HCT116 (cell line): ENCODE results near the gene PM20D1. TPM values are rescaled to one million over a fixed set of nuclear protein-coding genes. Genes with fewer than 3 reads are reported as not detected.
"Not testable (repeated sequence)": the region's sequence is repeated elsewhere in the genome, so short reads cannot be mapped to it uniquely, and the experiment has no call there.

Source experiments
- ATAC-seq: fragments of 200-7000 bp; cut with Tn5 transposase; 2 replicates; pipeline ENCODE4 v1.9.1; 2020; ENCODE audit warnings: mild to moderate bottlenecking, moderate library complexity
- BruUV-seq: library from RNA; stranded (reverse); fragments of 400-500 nt; replicated peaks from 2 replicates; lab custom pipeline; 2021; lab: Mats Ljungman, UMichigan
- CTCF ChIA-PET: fragments of 300-600 bp; sonication (Branson Sonifier 250); formaldehyde crosslinking; loops from one replicate; lab custom pipeline; 2021; ENCODE audit warnings: antibody characterized with exemption; lab: Charles Lee
- POLR2A ChIA-PET: fragments of 300-600, 350-600 bp; sonication (Branson Sonifier 250); formaldehyde crosslinking; loops from one replicate; lab custom pipeline; 2021; ENCODE audit warnings: antibody characterized with exemption; lab: Charles Lee
- RAD21 ChIA-PET, 2 experiments: fragments of 300-600 bp; sonication (Branson Sonifier 250); formaldehyde crosslinking; loops; one replicate each; lab custom pipeline; 2023; ENCODE audit warnings: low total read pairs in 2 of 2; ENCODE audit not compliant: uncharacterized antibody in 2 of 2, unreplicated experiment in 2 of 2, low non-redundant PET in 1 of 2; lab: Charles Lee
- DNase-seq: peaks from one replicate; pipeline ENCODE4 v3.0.0-alpha.2; 2010; ENCODE audit warnings: low read depth, low spot score
- H2AFZ ChIP-seq: fragments of 200-600 bp; shearing (Covaris generic), sonication (generic); 2 replicates; pipeline ENCODE4 v1.6.1; 2017; ENCODE audit warnings: low read depth, mixed run types, mixed read lengths, antibody characterized with exemption, low read length; ENCODE audit not compliant: poor library complexity, severe bottlenecking
- H3K27ac ChIP-seq: 2 replicates; pipeline ENCODE4 v1.5.1; 2012; ENCODE audit warnings: low read depth, low read length
- H3K27me3 ChIP-seq: fragments of 200-600 bp; sonication (generic); 2 replicates; pipeline ENCODE4 v1.6.1; 2016; ENCODE audit warnings: mixed run types, low read length, mixed read lengths; ENCODE audit not compliant: insufficient read depth
- H3K36me3 ChIP-seq, 2 experiments: fragments of 200-500 bp in 1 of 2; fragments of 200-600 bp in 1 of 2; sonication (Bioruptor generic) in 1 of 2; sonication (generic) in 1 of 2; 2 replicates each; pipeline versions ENCODE4 v1.5.1 to v1.6.1; 2014 to 2016; ENCODE audit warnings: low read length in 2 of 2, inconsistent platforms in 1 of 2, mixed read lengths in 1 of 2, mixed run types in 1 of 2; ENCODE audit not compliant: insufficient read depth in 2 of 2, control insufficient read depth in 1 of 2
- H3K4me1 ChIP-seq, 2 experiments: fragments of 200-600 bp in 1 of 2; sonication (generic) in 1 of 2; 2 replicates each; pipeline versions ENCODE4 v1.5.1 to v1.6.1; 2012 to 2017; ENCODE audit warnings: low read length in 2 of 2, inconsistent platforms in 1 of 2, mild to moderate bottlenecking in 1 of 2, mixed read lengths in 1 of 2, mixed run types in 1 of 2, moderate library complexity in 1 of 2; ENCODE audit not compliant: insufficient read depth in 2 of 2, control insufficient read depth in 1 of 2
- H3K4me2 ChIP-seq: fragments of 200-600 bp; sonication (generic); 2 replicates; pipeline ENCODE4 v1.6.1; 2017; ENCODE audit warnings: mixed run types, low read length, mixed read lengths
- H3K4me3 ChIP-seq, 2 experiments: fragments of 200-600 bp in 1 of 2; sonication (generic) in 1 of 2; replicated peaks in 1 of 2; 2 replicates each; pipeline ENCODE4 v1.5.1; 2011 to 2016; ENCODE audit warnings: low read length in 2 of 2, control low read depth in 1 of 2, low read depth in 1 of 2, mild to moderate bottlenecking in 1 of 2, mixed read lengths in 1 of 2, mixed run types in 1 of 2
- H3K79me2 ChIP-seq: fragments of 200-600 bp; sonication (generic); 2 replicates; pipeline ENCODE4 v1.6.1; 2017; ENCODE audit warnings: mild to moderate bottlenecking, mixed run types, low read length, moderate library complexity, mixed read lengths; ENCODE audit not compliant: insufficient read depth
- H3K9ac ChIP-seq: fragments of 200-600 bp; sonication (generic); 2 replicates; pipeline ENCODE4 v1.6.1; 2016; ENCODE audit warnings: low read length, mixed read lengths
- H3K9me2 ChIP-seq: fragments of 200-600 bp; sonication (generic), shearing (Covaris generic); 2 replicates; pipeline ENCODE4 v1.6.1; 2017; ENCODE audit warnings: mixed run types, mild to moderate bottlenecking, moderate library complexity; ENCODE audit not compliant: insufficient read depth
- H3K9me3 ChIP-seq, 2 experiments: fragments of 200-500 bp in 1 of 2; fragments of 200-600 bp in 1 of 2; sonication (Bioruptor generic) in 1 of 2; sonication (generic) in 1 of 2; 2 replicates each; pipeline ENCODE4 v1.6.1; 2014 to 2017; ENCODE audit warnings: low read length in 2 of 2, mixed read lengths in 2 of 2, inconsistent platforms in 1 of 2, low read depth in 1 of 2, mild to moderate bottlenecking in 1 of 2, mixed run types in 1 of 2, moderate library complexity in 1 of 2; ENCODE audit not compliant: control insufficient read depth in 1 of 2, insufficient read depth in 1 of 2
- H4K20me1 ChIP-seq: fragments of 200-600 bp; sonication (generic), shearing (Covaris generic); 2 replicates; pipeline ENCODE4 v1.6.1; 2017; ENCODE audit warnings: mixed run types, mild to moderate bottlenecking, moderate library complexity; ENCODE audit not compliant: insufficient read depth
- CBX3 ChIP-seq: IDR thresholded peaks from 2 replicates; pipeline ENCODE4 v1.6.1; 2012; ENCODE audit warnings: low read depth
- CTCF ChIP-seq, 3 experiments: fragments of 200-600 bp in 1 of 3; sonication (generic) in 1 of 3; IDR thresholded peaks in 2 of 3; conservative IDR thresholded peaks in 1 of 3; 2 replicates each; pipeline ENCODE4 v1.5.1; 2012 to 2017; ENCODE audit warnings: low read depth in 2 of 3, low read length in 2 of 3, antibody characterized with exemption in 1 of 3, borderline replicate concordance in 1 of 3, control low read depth in 1 of 3, mild to moderate bottlenecking in 1 of 3, mixed read lengths in 1 of 3, mixed run types in 1 of 3, moderate library complexity in 1 of 3; ENCODE audit not compliant: insufficient read depth in 1 of 3
- ELF1 ChIP-seq: IDR thresholded peaks from 2 replicates; pipeline ENCODE4 v1.6.1; 2012; ENCODE audit warnings: low read depth, borderline replicate concordance
- EZH2 ChIP-seq: fragments of 200-600 bp; sonication (generic); IDR thresholded peaks from 2 replicates; pipeline ENCODE4 v1.6.1; 2017; ENCODE audit warnings: antibody characterized with exemption, mixed run types
- EZH2phosphoT487 ChIP-seq: fragments of 200-600 bp; IDR thresholded peaks from 2 replicates; pipeline ENCODE4 v1.6.1; 2018; ENCODE audit warnings: antibody characterized with exemption, borderline replicate concordance
- JUND ChIP-seq: IDR thresholded peaks from 2 replicates; pipeline ENCODE4 v1.6.1; 2012
- MAX ChIP-seq: IDR thresholded peaks from 2 replicates; pipeline ENCODE4 v1.6.1; 2012
- POLR2AphosphoS5 ChIP-seq: IDR thresholded peaks from 2 replicates; pipeline ENCODE4 v1.6.1; 2011; ENCODE audit warnings: mild to moderate bottlenecking, low read depth, low read length, moderate library complexity
- RAD21 ChIP-seq: IDR thresholded peaks from 2 replicates; pipeline ENCODE4 v1.6.1; 2012; ENCODE audit warnings: low read depth, mild to moderate bottlenecking
- SP1 ChIP-seq: IDR thresholded peaks from 2 replicates; pipeline ENCODE4 v1.6.1; 2012; ENCODE audit warnings: low read depth
- SRF ChIP-seq: IDR thresholded peaks from 2 replicates; pipeline ENCODE4 v1.6.1; 2012; ENCODE audit warnings: low read depth
- TCF7L2 ChIP-seq: IDR thresholded peaks from 2 replicates; pipeline ENCODE4 v1.7.0; 2011; ENCODE audit warnings: borderline replicate concordance, inconsistent platforms; ENCODE audit not compliant: insufficient read depth, insufficient read length; ENCODE audit errors: extremely low read depth
- ZNF274 ChIP-seq: fragments of 200-500 bp; sonication (Bioruptor generic); IDR thresholded peaks from 2 replicates; pipeline ENCODE4 v1.6.1; 2014; ENCODE audit warnings: mild to moderate bottlenecking, low read depth, low read length, inconsistent platforms
- intact Hi-C: fragments of 100-400 bp; cut with micrococcal nuclease; formaldehyde crosslinking; loops from 2 replicates; pipeline ENCODE4 v1.10.0; 2022
- total RNA-seq: library from RNA; stranded (reverse); gene quantifications from one replicate; pipeline ENCODE4 v1.2.1, GENCODE V29; 2021; ENCODE audit not compliant: unreplicated experiment

The PM20D1 gene
- total RNA-seq, 1 experiment from 2014 or later: not detected

GRCh38 chr1:205857501-205857900, 7.6 kb upstream of the PM20D1 start:
- RAD21 ChIA-PET, H3K9me3 ChIP-seq, intact Hi-C loops, BruUV-seq, H2AFZ ChIP-seq, H3K9ac ChIP-seq, H3K36me3 ChIP-seq, H3K27me3 ChIP-seq, ATAC-seq, POLR2A ChIA-PET, H3K79me2 ChIP-seq, DNase-seq, H3K4me1 ChIP-seq, H4K20me1 ChIP-seq, CTCF ChIA-PET, H3K4me2 ChIP-seq, H3K9me2 ChIP-seq, H3K27ac ChIP-seq, H3K4me3 ChIP-seq: not testable (repeated sequence)

- no TSS peak for BruUV-seq
- H3K4me3 ChIP-seq: no peak overlapping the region
- no peaks in the 10 kb centered on the region for H3K79me2 ChIP-seq
- POLR2A ChIA-PET: no interaction called here
- RAD21 ChIA-PET: no interaction called here
- H4K20me1 ChIP-seq: no peaks in the 10 kb centered on the region
- H3K9me3 ChIP-seq: no peaks in the 10 kb centered on the region
- no peaks in the 10 kb centered on the region for H3K4me1 ChIP-seq
- H3K36me3 ChIP-seq: no peaks in the 10 kb centered on the region
- CTCF ChIA-PET: no interaction called here
- intact Hi-C loops: no loop called here
- H3K4me2 ChIP-seq: no peak overlapping the region
- DNase-seq: no peak
- no peak overlapping the region for H2AFZ ChIP-seq
- no peak for ATAC-seq
- no peak overlapping the region for H3K9ac ChIP-seq
- no peak for TF ChIP-seq TCF7L2
- no peak for TF ChIP-seq SP1
- no peak for TF ChIP-seq MAX
- TF ChIP-seq CTCF (IDR thresholded peaks at IDR 0.05 in 2 of 3, conservative IDR thresholded peaks at IDR 0.05 in 1 of 3; ENCODE audit: borderline replicate concordance in 1 of 3, insufficient read depth in 1 of 3, low read depth in 2 of 3, low read length in 2 of 3): no peak
- no peak for TF ChIP-seq ELF1
- no peak for TF ChIP-seq SRF
- TF ChIP-seq RAD21: no peak
- no peak for TF ChIP-seq POLR2AphosphoS5
- TF ChIP-seq EZH2: no peak
- no peak for TF ChIP-seq CBX3
- TF ChIP-seq EZH2phosphoT487: no peak
- TF ChIP-seq ZNF274: no peak
- no peak for TF ChIP-seq JUND
- no peaks in the 10 kb centered on the region for H3K9me2 ChIP-seq
- H3K27ac ChIP-seq: no peak overlapping the region
- H3K27me3 ChIP-seq: no peaks in the 10 kb centered on the region
Observed at GRCh38 chr1:205856433-205856832, 6.5 kb upstream of the PM20D1 start.
